Type B pancreatic cell (in vitro differentiated cells): ENCODE measurements around the gene SURF4. TPM values are rescaled to one million over a fixed set of nuclear protein-coding genes. Genes with fewer than 3 reads are reported as not detected.
A peak's percentile ranks its signal among the peaks of the same experiment; 100 is the strongest.

Experiments
- DNase-seq: peaks from one replicate; pipeline ENCODE4 v3.0.0; 2021; ENCODE audit warnings: mixed read lengths; ENCODE audit not compliant: unreplicated experiment; ENCODE audit errors: extremely low spot score
- H3K27ac Mint-ChIP-seq: 2 replicates; pipeline ENCODE4 v1.8.0; 2021; ENCODE audit warnings: mild to moderate bottlenecking, mixed read lengths
- H3K27me3 Mint-ChIP-seq: 2 replicates; pipeline ENCODE4 v1.8.0; 2021; ENCODE audit warnings: mixed read lengths
- H3K36me3 Mint-ChIP-seq: 2 replicates; pipeline ENCODE4 v1.8.0; 2021; ENCODE audit warnings: mixed read lengths
- H3K4me1 Mint-ChIP-seq: one replicate; pipeline ENCODE4 v1.8.0; 2021; ENCODE audit warnings: mixed read lengths; ENCODE audit not compliant: unreplicated experiment
- H3K4me3 Mint-ChIP-seq: 2 replicates; pipeline ENCODE4 v1.8.0; 2021; ENCODE audit warnings: mild to moderate bottlenecking, mixed read lengths
- H3K9me3 Mint-ChIP-seq: 2 replicates; pipeline ENCODE4 v1.8.0; 2021; ENCODE audit warnings: mixed read lengths
- CTCF ChIP-seq: fragments of 200-600 bp; sonication (generic); conservative IDR thresholded peaks from 2 replicates; pipeline ENCODE4 v1.5.0; 2021; ENCODE audit warnings: antibody characterized with exemption, mild to moderate bottlenecking
- total RNA-seq: library from RNA; stranded (reverse); gene quantifications from 2 replicates; pipeline ENCODE4 v1.2.1, GENCODE V29; 2021; ENCODE audit warnings: low replicate concordance

The SURF4 gene
- total RNA-seq, 1 donor from 2014 or later: 173 TPM

- Mint-ChIP-seq H3K27me3 (no peaks in the 10 kb centered on the region), H3K4me1 (peaks cover 10% of the 10 kb centered on the region), H3K36me3 (peaks cover 3% of the 10 kb centered on the region), H3K27ac (peak overlapping the region; percentile 43), H3K9me3 (no peaks in the 10 kb centered on the region), H3K4me3 (peak overlapping the region; percentile 84)
- no peak for DNase-seq
- no peak for TF ChIP-seq CTCF
Observed at GRCh38 chr9:133357656-133358055, 18.2 kb downstream of the SURF4 start.

GRCh38 chr9:133356391-133357091 lies 19.3 kb downstream of the SURF4 start, which contains the start of the genes SURF1 and SURF2:
TSS of gene SURF1 (minus strand) at chr9:133356487. CDS start at chr9:133356453, 34 bp downstream.
TSS of gene SURF2 (plus strand) at chr9:133356550. CDS start at chr9:133356593, 43 bp downstream.
- Mint-ChIP-seq H3K27ac (peak within 1 kb of the TSS; percentile 89), H3K36me3 (peaks cover 7% of the 10 kb centered on the region), H3K4me1 (peaks cover 10% of the 10 kb centered on the region), H3K9me3 (no peaks in the 10 kb centered on the region), H3K27me3 (no peaks in the 10 kb centered on the region), H3K4me3 (peak within 1 kb of the TSS; percentile 93)
- TF ChIP-seq CTCF: peak; percentile 24
- peak; percentile 86 for DNase-seq

- no peak for DNase-seq
- no peaks in the 10 kb centered on the region for H3K27me3 Mint-ChIP-seq
- peak overlapping the region; percentile 89 for H3K27ac Mint-ChIP-seq
- H3K36me3 Mint-ChIP-seq: peaks cover 7% of the 10 kb centered on the region
- peaks cover 10% of the 10 kb centered on the region for H3K4me1 Mint-ChIP-seq
- peak overlapping the region; percentile 93 for H3K4me3 Mint-ChIP-seq
- H3K9me3 Mint-ChIP-seq: no peaks in the 10 kb centered on the region
- no peak for TF ChIP-seq CTCF
Observed at GRCh38 chr9:133355881-133356357, 19.9 kb downstream of the SURF4 start.

GRCh38 chr9:133354766-133355165 lies 21.1 kb downstream of the SURF4 start:
- peak overlapping the region; percentile 93 for H3K4me3 Mint-ChIP-seq
- peak overlapping the region; percentile 34 for H3K27ac Mint-ChIP-seq
- no peak for TF ChIP-seq CTCF
- H3K4me1 Mint-ChIP-seq: peaks cover 10% of the 10 kb centered on the region
- H3K27me3 Mint-ChIP-seq: no peaks in the 10 kb centered on the region
- H3K9me3 Mint-ChIP-seq: no peaks in the 10 kb centered on the region
- H3K36me3 Mint-ChIP-seq: peaks cover 12% of the 10 kb centered on the region
- DNase-seq: no peak

GRCh38 chr9:133353548-133353947 lies 22.3 kb downstream of the SURF4 start:
- no peak for DNase-seq
- Mint-ChIP-seq H3K36me3 (peaks cover 21% of the 10 kb centered on the region), H3K27ac (peak overlapping the region; percentile 34), H3K4me1 (peaks cover 15% of the 10 kb centered on the region), H3K9me3 (no peaks in the 10 kb centered on the region), H3K27me3 (no peaks in the 10 kb centered on the region), H3K4me3 (peak overlapping the region; percentile 63)
- TF ChIP-seq CTCF: no peak
